Mucosa of stomach (tissue), 1 donor: ENCODE data around the gene STK32C.

ENCODE experiments used
- H3K27me3 ChIP-seq: one replicate; pipeline ENCODE4 v1.7.0; 2013; ENCODE audit warnings: mild to moderate bottlenecking, low read length; ENCODE audit not compliant: control insufficient read depth, insufficient read depth
- H3K36me3 ChIP-seq: one replicate; pipeline ENCODE4 v1.7.0; 2013; ENCODE audit warnings: low read length; ENCODE audit not compliant: control insufficient read depth, insufficient read depth
- H3K4me1 ChIP-seq: one replicate; pipeline ENCODE4 v1.7.0; 2013; ENCODE audit warnings: mild to moderate bottlenecking, low read length; ENCODE audit not compliant: control insufficient read depth, insufficient read depth
- H3K4me3 ChIP-seq: one replicate; pipeline ENCODE4 v1.7.0; 2013; ENCODE audit warnings: low read length
- H3K9ac ChIP-seq: one replicate; pipeline ENCODE4 v1.7.0; 2013; ENCODE audit warnings: mild to moderate bottlenecking, low read length, moderate library complexity
- H3K9me3 ChIP-seq: one replicate; pipeline ENCODE4 v1.7.0; 2013; ENCODE audit warnings: mild to moderate bottlenecking, low read length, moderate library complexity; ENCODE audit not compliant: control insufficient read depth
- donor health status: Pancreatic carcinoma.

Gene STK32C

DNA sequence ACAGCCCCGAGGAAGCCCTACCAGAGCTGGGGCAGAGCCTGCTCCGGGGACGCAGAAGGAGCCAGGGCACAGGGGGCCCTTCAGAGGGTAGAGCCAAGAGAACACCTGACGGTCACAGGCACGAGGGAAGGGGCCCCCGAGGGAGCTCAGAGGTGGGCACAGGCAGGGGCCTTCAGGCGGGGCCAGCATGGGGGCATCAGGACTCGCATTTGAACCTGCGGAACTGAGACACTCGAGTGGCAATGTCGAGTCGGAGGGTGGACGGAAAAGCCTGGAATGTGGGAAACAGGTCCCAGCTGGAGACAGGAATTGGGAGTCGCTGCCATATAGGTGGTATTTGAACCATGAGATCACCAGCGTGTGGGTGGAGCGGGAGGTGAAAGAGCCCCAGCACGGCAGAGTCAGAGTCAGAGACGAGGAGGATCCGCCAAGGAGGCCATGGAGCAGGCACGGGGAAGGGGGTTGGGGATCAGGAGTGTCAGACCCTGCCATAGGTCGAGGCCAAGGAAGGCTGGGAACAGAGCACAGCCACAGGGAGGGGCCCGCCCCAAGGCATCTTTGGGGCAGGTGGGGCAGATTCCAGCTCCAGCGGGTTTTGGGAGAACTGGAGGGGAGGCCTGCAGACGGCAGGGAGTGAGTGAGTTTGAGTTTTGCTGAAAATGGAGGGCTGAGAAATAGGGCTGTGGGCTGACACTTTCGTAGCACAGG lies 13.8 kb downstream of the STK32C start:
- no peaks in the 10 kb centered on the region for H3K36me3 ChIP-seq
- H3K9me3 ChIP-seq, result no peaks in the 10 kb centered on the region
- no peaks in the 10 kb centered on the region for H3K4me1 ChIP-seq
- H3K27me3 ChIP-seq, result peaks cover 2% of the 10 kb centered on the region
- H3K9ac ChIP-seq, result no peak overlapping the region
- no peak overlapping the region for H3K4me3 ChIP-seq

DNA sequence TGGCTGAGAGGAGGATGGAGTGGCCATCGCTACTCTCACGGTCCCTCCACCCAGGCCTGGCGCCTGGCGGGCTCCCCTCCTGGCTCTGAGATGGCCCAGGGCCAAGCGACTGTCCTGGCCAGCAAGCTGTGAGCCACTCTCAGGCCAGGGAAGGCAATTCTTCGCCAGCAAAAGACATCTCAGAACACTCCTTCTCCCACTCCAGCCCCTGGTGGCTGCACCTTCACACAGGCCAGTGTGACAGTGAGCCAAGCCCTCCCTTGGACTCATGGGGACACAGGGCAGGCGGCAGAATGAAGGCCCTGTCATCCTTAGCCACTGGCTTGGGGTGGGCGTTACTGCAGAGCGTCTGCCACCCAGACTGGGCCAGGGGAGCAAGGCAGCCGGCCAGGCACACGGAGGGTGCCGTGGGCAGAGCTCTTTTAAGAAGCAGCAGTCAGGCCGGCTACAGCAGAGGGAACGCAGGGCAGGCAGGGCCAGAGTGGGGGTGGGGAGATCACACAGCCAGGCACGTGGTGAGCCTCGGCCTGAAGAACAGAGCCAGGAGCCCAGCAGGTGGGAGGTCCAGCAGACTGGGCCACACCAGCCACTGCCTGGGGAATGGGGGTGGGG lies 14.4 kb downstream of the STK32C start:
- Histone ChIP-seq H3K9me3 (no peaks in the 10 kb centered on the region), H3K4me1 (no peaks in the 10 kb centered on the region), H3K4me3 (no peak overlapping the region), H3K9ac (no peak overlapping the region), H3K27me3 (no peaks in the 10 kb centered on the region), H3K36me3 (no peaks in the 10 kb centered on the region)

DNA sequence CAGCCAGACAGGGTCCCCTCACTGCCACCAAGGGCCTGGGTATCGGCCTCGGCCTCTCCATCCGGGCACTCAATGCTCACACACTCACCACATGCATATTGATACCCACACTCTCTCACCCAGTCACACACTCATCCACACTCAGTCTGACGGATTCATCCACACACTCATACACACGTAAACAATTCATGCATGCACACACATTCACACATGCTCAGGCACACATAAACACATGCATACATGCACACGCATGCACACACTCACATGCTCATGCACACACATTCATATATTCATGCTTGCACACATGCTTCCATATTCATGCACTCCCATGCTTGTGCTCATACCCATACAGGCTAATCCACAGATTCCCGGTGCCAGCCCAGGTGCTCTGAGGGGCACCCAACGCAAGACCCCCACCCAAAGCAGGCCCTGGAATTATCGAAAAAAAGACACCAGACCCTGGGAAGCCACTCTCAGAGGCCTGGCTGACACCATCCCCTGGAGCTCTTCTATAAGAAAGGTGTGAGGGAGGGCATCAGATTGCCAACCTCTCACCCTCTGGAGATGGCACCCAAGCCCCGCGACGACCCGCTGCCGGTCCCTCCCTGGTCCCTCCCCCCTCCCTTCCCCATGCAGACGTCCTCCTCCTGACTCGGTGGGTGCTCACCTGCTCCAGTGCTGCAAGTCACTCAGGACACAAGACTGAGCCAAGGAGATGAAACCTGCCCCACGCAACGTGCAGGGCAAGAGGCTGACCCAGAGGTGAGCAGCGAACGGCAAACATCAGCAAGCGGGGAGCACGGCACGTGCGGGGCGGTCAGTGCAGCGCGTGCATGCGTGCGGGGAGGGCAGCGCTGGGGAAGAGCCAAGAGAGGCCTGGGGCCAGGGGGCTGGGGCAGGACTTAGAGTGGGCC lies 15.2 kb downstream of the STK32C start:
- no peaks in the 10 kb centered on the region for H3K36me3 ChIP-seq
- H3K27me3 ChIP-seq, result no peaks in the 10 kb centered on the region
- H3K4me1 ChIP-seq, result no peaks in the 10 kb centered on the region
- H3K9ac ChIP-seq, result no peak overlapping the region
- no peaks in the 10 kb centered on the region for H3K9me3 ChIP-seq
- no peak overlapping the region for H3K4me3 ChIP-seq

DNA sequence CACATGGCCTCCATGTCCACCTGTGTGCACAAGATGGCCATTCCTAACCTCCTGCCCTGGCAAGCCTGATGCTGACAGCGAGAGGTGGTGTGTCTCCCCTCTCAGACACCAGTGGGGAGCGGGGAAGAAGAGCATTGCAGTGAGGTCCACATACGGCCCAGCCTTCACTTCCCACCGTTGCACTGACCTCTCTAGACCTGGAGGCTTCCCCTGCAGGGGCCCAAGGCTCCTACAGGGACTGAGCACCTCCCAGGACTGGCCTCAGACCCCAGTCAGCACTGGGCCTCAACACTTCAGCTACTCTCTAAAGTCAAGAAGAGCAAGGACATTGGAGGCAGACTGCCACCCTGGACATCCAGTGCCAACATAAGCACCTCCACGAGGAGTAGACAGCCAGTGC lies 15.9 kb downstream of the STK32C start:
- Histone ChIP-seq H3K4me1 (no peaks in the 10 kb centered on the region), H3K4me3 (no peak overlapping the region), H3K9ac (no peak overlapping the region), H3K36me3 (no peaks in the 10 kb centered on the region), H3K9me3 (no peaks in the 10 kb centered on the region), H3K27me3 (no peaks in the 10 kb centered on the region)

DNA sequence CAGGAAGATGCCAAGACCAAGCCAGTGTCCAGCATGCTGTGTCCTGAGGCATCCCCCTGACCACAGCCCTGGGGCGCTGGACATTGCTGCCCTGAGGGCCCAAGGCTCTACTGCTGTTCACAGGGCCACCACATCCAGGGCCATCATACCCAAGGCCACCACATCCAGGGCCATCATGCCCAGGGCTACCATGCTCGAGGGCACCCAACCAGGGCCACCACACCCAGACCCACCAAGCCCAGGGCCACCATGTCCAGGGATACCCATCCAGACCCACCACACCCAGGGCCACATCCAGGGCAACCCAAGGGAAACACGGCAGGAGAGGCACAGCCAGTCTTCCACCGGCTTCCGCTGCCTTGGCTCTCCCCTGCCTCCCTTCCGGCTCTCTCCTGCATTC lies 17.1 kb downstream of the STK32C start:
- Histone ChIP-seq H3K4me1 (no peaks in the 10 kb centered on the region), H3K36me3 (no peaks in the 10 kb centered on the region), H3K27me3 (no peaks in the 10 kb centered on the region), H3K4me3 (no peak overlapping the region), H3K9ac (no peak overlapping the region), H3K9me3 (no peaks in the 10 kb centered on the region)

DNA sequence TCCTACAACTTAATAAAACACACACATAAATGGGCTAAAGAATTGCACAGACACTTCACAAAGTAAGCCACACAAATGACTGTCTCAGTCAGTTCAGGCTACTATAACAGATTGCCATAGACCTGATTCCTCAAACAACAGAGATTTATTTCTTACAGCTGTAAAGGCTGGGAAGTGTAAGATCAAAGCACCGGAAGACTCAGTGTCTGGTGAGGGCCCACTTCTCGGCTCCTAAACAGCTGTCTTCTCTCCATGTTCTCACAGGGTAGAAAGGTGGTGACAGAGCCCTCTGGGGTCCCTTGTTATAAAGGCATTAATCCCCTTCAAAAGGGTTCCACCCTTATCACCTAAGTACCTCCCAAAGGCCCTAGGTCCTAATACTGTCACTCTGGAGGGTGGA lies 18.3 kb downstream of the STK32C start:
- H3K4me3 ChIP-seq, result no peak overlapping the region
- H3K9me3 ChIP-seq, result no peaks in the 10 kb centered on the region
- H3K4me1 ChIP-seq, result no peaks in the 10 kb centered on the region
- no peak overlapping the region for H3K9ac ChIP-seq
- no peaks in the 10 kb centered on the region for H3K36me3 ChIP-seq
- H3K27me3 ChIP-seq, result no peaks in the 10 kb centered on the region

DNA sequence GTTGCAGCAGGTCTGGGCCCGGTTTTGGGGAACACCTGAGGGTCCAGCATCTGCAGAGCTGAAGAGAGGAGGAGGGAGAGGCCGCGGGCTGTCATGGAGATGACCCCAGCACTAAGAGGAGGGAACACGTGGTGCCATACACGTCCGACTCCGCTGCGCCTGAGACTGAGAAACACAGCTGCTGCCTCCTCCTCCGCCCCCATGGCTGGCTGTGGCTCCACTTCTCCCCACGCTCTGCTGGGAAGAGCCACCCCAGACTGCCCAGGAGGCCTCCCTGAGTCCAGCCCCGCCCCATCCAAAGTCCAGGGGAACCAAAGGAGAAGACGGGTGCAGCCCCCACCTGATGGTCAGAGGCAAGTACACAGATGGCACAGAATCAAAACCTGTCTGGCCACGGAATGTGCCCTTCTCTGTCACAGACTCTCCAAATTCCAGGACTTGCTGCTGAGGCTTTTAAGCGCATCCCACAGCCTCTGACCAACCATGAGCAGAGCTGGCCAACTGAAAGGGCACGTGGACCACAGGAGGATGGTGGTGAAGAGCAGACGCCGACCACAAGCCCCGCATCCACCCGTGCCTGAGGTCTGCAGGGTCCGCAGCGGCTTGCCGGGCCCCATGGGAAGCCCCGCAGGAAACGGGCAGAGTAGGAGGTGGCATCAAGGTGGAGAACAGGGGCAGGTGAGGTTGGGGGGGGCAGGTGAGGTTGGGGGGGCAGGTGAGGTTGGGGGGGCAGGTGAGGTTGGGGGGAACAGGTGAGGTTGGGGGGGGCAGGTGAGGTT lies 24.0 kb downstream of the STK32C start:
- Histone ChIP-seq H3K4me1 (no peaks in the 10 kb centered on the region), H3K36me3 (no peaks in the 10 kb centered on the region), H3K27me3 (peaks cover 18% of the 10 kb centered on the region), H3K9ac (no peak overlapping the region), H3K4me3 (no peak overlapping the region), H3K9me3 (no peaks in the 10 kb centered on the region)

DNA sequence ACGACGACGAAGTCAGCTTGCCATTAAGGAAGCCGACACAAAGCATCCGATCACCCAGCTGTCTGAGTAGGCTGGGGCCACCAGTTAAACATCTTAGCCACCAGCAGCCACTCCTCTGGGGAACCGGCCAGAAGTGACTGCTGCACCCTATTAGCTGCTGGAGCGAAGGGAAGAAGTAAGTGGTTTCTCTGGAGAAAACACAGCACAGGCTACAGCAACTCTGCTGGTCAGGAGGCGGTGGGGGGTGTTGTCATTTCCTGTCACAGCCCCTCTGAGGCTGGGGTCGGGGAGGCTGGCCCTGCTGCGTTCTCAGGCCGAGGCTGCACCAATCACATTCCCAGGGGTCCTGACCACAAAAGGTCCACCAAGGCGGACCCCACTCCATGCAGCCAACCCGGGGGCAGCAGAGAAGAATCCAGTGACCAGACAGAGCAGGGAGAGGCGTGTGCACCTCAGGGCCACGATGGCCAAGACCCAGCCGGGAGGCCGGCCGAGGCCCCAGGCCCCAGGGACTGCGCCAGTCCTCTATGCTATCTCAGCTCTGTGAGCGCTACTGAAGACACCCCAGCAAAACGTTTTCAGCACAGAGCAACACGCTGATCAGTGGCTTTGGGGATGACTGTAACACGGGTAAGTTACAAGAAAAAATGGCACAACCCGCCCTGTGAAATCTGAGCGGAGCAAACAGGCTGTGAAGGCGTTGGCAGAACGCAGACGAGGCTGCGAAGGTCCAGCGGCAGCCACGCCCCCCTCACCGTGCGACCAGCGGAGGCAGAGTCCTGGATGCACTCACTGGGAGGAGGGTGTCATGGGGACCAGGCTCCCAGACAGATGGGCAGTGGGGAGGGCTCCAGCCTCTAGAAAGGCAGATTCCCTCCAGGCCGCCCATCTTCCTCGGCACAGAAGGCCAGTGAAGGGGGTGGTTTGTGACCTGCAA lies 24.8 kb downstream of the STK32C start:
- Histone ChIP-seq H3K9me3 (no peaks in the 10 kb centered on the region), H3K9ac (no peak overlapping the region), H3K36me3 (no peaks in the 10 kb centered on the region), H3K27me3 (peaks cover 18% of the 10 kb centered on the region), H3K4me1 (no peaks in the 10 kb centered on the region), H3K4me3 (no peak overlapping the region)

DNA sequence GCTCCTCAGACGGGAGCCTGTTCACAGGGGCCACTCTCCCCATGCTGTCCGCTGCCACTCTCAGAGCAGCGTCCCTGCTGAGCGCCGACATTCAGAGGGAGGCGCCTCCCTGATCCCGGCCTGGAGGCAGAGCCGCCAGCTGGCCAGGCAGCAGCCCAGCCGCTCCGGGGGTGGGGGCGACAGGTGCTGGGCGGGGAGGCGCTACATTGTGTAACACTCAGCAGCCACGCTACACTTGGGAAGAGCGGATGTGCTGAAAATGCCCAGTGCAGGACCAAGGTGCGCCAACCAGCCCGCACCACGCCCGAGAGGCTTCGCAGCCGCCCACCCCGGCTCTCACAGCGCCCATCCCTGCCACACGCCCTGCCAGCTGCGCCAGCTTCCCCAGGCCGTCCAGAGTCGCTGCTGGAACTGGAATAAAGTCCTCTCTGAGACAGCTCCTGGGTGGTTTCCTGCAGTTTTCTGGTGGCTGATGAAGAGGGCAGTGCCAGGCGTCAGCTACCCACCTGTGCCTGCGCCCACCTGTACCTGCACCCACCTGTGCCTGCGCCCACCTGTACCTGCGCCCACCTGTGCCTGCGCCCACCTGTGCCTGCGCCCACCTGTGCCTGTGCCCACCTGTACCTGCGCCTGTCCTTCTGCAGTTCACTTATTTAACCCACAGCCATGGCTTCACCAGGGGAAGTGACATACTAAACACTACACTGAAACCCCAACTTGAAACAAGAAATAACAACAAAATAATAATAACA lies 25.7 kb downstream of the STK32C start:
- Histone ChIP-seq H3K27me3 (peaks cover 18% of the 10 kb centered on the region), H3K4me1 (no peaks in the 10 kb centered on the region), H3K9me3 (no peaks in the 10 kb centered on the region), H3K9ac (no peak overlapping the region), H3K4me3 (no peak overlapping the region), H3K36me3 (no peaks in the 10 kb centered on the region)

DNA sequence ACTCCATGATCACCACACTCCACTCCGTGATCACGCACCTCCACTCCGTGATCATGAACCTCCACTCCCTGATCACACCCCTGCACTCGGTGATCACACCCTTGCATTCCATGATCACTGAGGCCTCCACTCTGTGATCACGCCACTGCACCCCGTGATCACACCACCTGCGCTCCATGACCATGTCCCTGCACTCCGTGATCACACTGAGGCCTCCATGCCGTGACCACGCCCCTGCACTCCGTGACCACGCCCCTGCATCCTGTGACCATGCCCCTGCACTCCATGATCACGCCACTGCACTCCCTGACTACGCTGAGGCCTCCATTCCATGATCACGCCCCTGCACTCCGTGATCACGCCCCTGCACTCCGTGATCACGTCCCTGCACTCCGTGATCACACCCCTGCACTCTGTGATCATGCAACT lies 27.1 kb downstream of the STK32C start:
- Histone ChIP-seq H3K4me1 (no peaks in the 10 kb centered on the region), H3K9ac (no peak overlapping the region), H3K36me3 (no peaks in the 10 kb centered on the region), H3K27me3 (peaks cover 18% of the 10 kb centered on the region), H3K4me3 (no peak overlapping the region), H3K9me3 (no peaks in the 10 kb centered on the region)
